Spinal cord (tissue), 10 donors: ENCODE results near the gene FOXI2. TPM values are rescaled to one million over a fixed set of nuclear protein-coding genes. Genes with fewer than 3 reads are reported as not detected.

Experiments
- DNase-seq, 6 donors: peaks; one replicate each; pipeline versions ENCODE4 v3.0.0 to v3.0.0-alpha.2; 2013 to 2015; ENCODE audit warnings: low spot score in 6 of 6, low read depth in 4 of 6
- H3K27ac ChIP-seq: one replicate; pipeline ENCODE4 v1.5.1; 2013; ENCODE audit warnings: low read depth, low read length, control low read depth
- H3K27me3 ChIP-seq: one replicate; pipeline ENCODE4 v1.6.1; 2013; ENCODE audit warnings: low read length; ENCODE audit not compliant: control insufficient read depth, insufficient read depth
- H3K36me3 ChIP-seq: one replicate; pipeline ENCODE4 v1.6.1; 2013; ENCODE audit warnings: low read length; ENCODE audit not compliant: control insufficient read depth, insufficient read depth
- H3K4me1 ChIP-seq: one replicate; pipeline ENCODE4 v1.6.1; 2013; ENCODE audit warnings: low read length; ENCODE audit not compliant: control insufficient read depth, insufficient read depth
- H3K4me3 ChIP-seq: one replicate; pipeline ENCODE4 v1.5.1; 2013; ENCODE audit warnings: low read depth, low read length, control low read depth
- H3K9me3 ChIP-seq: one replicate; pipeline ENCODE4 v1.6.1; 2013; ENCODE audit warnings: low read length; ENCODE audit not compliant: control insufficient read depth, insufficient read depth
- WGBS: methylation state at CpG from one replicate; pipeline ENCODE4 v1.1.5; 2013; ENCODE audit warnings: missing lambda C conversion rate; ENCODE audit not compliant: insufficient coverage; 5-methylcytosine and 5-hydroxymethylcytosine counted together
- long read RNA-seq, 4 donors: transcript quantifications; one replicate each; lab custom pipeline, GENCODE V29; 2026
- polyA plus RNA-seq, 2 donors: library from polyadenylated mRNA; unstranded; fragments of 120-200 nt; gene quantifications; one replicate each; pipeline ENCODE4 v1.2.1, GENCODE V29; 2013; ENCODE audit not compliant: insufficient read length in 2 of 2
- total RNA-seq, 2 donors: library from RNA; depleted of rRNA in 1 of 2; stranded (reverse); fragments of 120-200 nt in 1 of 2; fragments of >200 nt in 1 of 2; gene quantifications; one replicate each; pipeline versions ENCODE4 v1.2.3 to v1.2.4, GENCODE V29; 2013 to 2014
- donor health status: healthy.

The FOXI2 gene
- under 1 TPM in 1 of 2 donors, not detected in 1; 0.17 TPM for total RNA-seq
- under 1 TPM in 1 of 2 donors, not detected in 1; 0.06 TPM for polyA plus RNA-seq
- long read RNA-seq, donor 1 = 0 reads
- long read RNA-seq, donor 2 = 0 reads
- long read RNA-seq, donor 3 = 0 reads
- long read RNA-seq, donor 4 = 0 reads

- DNase-seq = no peak
- H3K27me3 ChIP-seq = peaks cover 69% of the 10 kb centered on the region
- H3K27ac ChIP-seq = no peak within 1 kb of the TSS
- no peak within 1 kb of the TSS for H3K4me3 ChIP-seq
- under 1% methylated on average over 66 of the region's 66 CpGs for WGBS
- H3K9me3 ChIP-seq = no peaks in the 10 kb centered on the region
- H3K36me3 ChIP-seq = no peaks in the 10 kb centered on the region
- peaks cover 31% of the 10 kb centered on the region for H3K4me1 ChIP-seq
Observed at GRCh38 chr10:127736915-127737562, at the start of gene FOXI2. Gene FOXI2, plus strand, starts transcription at chr10:127737185. Its CDS starts 89 bp downstream, at chr10:127737274.

GRCh38 chr10:127687548-127687947, 49.4 kb upstream of the FOXI2 start:
- no peak overlapping the region for H3K27ac ChIP-seq
- no peaks in the 10 kb centered on the region for H3K4me1 ChIP-seq
- no peak for DNase-seq
- no peaks in the 10 kb centered on the region for H3K9me3 ChIP-seq
- H3K36me3 ChIP-seq = no peaks in the 10 kb centered on the region
- H3K27me3 ChIP-seq = no peaks in the 10 kb centered on the region
- WGBS = 45% methylated on average over 1 of the region's 6 CpGs
- H3K4me3 ChIP-seq = no peak overlapping the region

- Histone ChIP-seq H3K36me3 (no peaks in the 10 kb centered on the region), H3K27me3 (no peaks in the 10 kb centered on the region), H3K9me3 (no peaks in the 10 kb centered on the region), H3K4me1 (no peaks in the 10 kb centered on the region), H3K4me3 (no peak overlapping the region), H3K27ac (no peak overlapping the region)
- peak in 1 of 6 donors; percentile 28 for DNase-seq
- WGBS = 100% methylated on average over 1 of the region's 2 CpGs
Observed at GRCh38 chr10:127690176-127690835, 46.7 kb upstream of the FOXI2 start.

GRCh38 chr10:127694580-127695193, 42.3 kb upstream of the FOXI2 start:
- Histone ChIP-seq H3K9me3 (no peaks in the 10 kb centered on the region), H3K4me3 (no peak overlapping the region), H3K27me3 (no peaks in the 10 kb centered on the region), H3K27ac (no peak overlapping the region), H3K4me1 (no peaks in the 10 kb centered on the region), H3K36me3 (no peaks in the 10 kb centered on the region)
- no peak for DNase-seq
- WGBS = 39% methylated on average over 6 of the region's 8 CpGs

GRCh38 chr10:127695431-127695830, 41.6 kb upstream of the FOXI2 start:
- WGBS = 51% methylated on average over 2 of the region's 4 CpGs

GRCh38 chr10:127698886-127699285, 38.1 kb upstream of the FOXI2 start:
- Histone ChIP-seq H3K36me3 (no peaks in the 10 kb centered on the region), H3K27me3 (no peaks in the 10 kb centered on the region), H3K4me3 (no peak overlapping the region), H3K27ac (no peak overlapping the region), H3K9me3 (no peaks in the 10 kb centered on the region), H3K4me1 (no peaks in the 10 kb centered on the region)
- peak in 1 of 6 donors; percentile 56 for DNase-seq
- 100% methylated on average over 1 of the region's 6 CpGs for WGBS

More at GRCh38 chr10:127695431-127695830, 41.6 kb upstream of the FOXI2 start:
- Histone ChIP-seq H3K4me1 (no peaks in the 10 kb centered on the region), H3K9me3 (no peaks in the 10 kb centered on the region), H3K36me3 (no peaks in the 10 kb centered on the region), H3K27me3 (no peaks in the 10 kb centered on the region), H3K27ac (no peak overlapping the region), H3K4me3 (no peak overlapping the region)
- no peak for DNase-seq

- no peaks in the 10 kb centered on the region for H3K9me3 ChIP-seq
- no peaks in the 10 kb centered on the region for H3K36me3 ChIP-seq
- no peak overlapping the region for H3K27ac ChIP-seq
Observed at GRCh38 chr10:127699311-127699710, 37.7 kb upstream of the FOXI2 start.

GRCh38 chr10:127702271-127702670, 34.7 kb upstream of the FOXI2 start:
- Histone ChIP-seq H3K36me3 (no peaks in the 10 kb centered on the region), H3K9me3 (no peaks in the 10 kb centered on the region), H3K27me3 (no peaks in the 10 kb centered on the region), H3K4me3 (no peak overlapping the region), H3K27ac (no peak overlapping the region), H3K4me1 (no peaks in the 10 kb centered on the region)
- no peak for DNase-seq
- WGBS = 74% methylated on average over 3 of the region's 4 CpGs

More at GRCh38 chr10:127699311-127699710, 37.7 kb upstream of the FOXI2 start:
- H3K27me3 ChIP-seq = no peaks in the 10 kb centered on the region
- no peak overlapping the region for H3K4me3 ChIP-seq
- WGBS = 74% methylated on average over 7 of the region's 8 CpGs
- DNase-seq = no peak
- no peaks in the 10 kb centered on the region for H3K4me1 ChIP-seq

- DNase-seq = no peak
- Histone ChIP-seq H3K4me1 (no peaks in the 10 kb centered on the region), H3K27ac (no peak overlapping the region), H3K27me3 (no peaks in the 10 kb centered on the region), H3K4me3 (no peak overlapping the region), H3K36me3 (no peaks in the 10 kb centered on the region), H3K9me3 (no peaks in the 10 kb centered on the region)
- WGBS = 27% methylated on average over 4 of the region's 6 CpGs
Observed at GRCh38 chr10:127715249-127715648, 21.7 kb upstream of the FOXI2 start.
